ENCODE results near the gene PTPRD.

DNA sequence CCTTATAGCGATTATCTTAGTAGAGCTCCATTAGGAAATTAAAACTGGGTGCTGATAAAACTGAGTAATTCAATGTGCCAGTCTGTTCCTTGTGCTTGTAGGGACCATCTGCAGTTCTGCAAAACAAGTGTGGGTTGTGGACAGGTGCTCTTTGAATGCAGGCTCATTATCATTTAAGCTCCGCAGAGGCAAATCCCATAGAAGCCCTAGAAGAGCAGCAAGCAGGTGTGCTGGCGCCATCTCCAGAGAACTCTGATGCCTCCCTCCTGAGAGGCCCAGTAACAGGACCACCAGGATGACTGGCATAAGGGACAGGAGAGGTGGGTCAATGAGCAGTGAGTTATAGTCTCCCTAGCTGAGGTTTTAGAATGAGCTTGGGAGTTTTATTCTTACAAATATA is 1470.8 kb downstream of the PTPRD start:
- TF ChIP-seq, protein P1, sequence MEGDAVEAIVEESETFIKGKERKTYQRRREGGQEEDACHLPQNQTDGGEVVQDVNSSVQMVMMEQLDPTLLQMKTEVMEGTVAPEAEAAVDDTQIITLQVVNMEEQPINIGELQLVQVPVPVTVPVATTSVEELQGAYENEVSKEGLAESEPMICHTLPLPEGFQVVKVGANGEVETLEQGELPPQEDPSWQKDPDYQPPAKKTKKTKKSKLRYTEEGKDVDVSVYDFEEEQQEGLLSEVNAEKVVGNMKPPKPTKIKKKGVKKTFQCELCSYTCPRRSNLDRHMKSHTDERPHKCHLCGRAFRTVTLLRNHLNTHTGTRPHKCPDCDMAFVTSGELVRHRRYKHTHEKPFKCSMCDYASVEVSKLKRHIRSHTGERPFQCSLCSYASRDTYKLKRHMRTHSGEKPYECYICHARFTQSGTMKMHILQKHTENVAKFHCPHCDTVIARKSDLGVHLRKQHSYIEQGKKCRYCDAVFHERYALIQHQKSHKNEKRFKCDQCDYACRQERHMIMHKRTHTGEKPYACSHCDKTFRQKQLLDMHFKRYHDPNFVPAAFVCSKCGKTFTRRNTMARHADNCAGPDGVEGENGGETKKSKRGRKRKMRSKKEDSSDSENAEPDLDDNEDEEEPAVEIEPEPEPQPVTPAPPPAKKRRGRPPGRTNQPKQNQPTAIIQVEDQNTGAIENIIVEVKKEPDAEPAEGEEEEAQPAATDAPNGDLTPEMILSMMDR (IDR thresholded peaks at IDR 0.05), result no peak
- TF ChIP-seq, protein P2, sequence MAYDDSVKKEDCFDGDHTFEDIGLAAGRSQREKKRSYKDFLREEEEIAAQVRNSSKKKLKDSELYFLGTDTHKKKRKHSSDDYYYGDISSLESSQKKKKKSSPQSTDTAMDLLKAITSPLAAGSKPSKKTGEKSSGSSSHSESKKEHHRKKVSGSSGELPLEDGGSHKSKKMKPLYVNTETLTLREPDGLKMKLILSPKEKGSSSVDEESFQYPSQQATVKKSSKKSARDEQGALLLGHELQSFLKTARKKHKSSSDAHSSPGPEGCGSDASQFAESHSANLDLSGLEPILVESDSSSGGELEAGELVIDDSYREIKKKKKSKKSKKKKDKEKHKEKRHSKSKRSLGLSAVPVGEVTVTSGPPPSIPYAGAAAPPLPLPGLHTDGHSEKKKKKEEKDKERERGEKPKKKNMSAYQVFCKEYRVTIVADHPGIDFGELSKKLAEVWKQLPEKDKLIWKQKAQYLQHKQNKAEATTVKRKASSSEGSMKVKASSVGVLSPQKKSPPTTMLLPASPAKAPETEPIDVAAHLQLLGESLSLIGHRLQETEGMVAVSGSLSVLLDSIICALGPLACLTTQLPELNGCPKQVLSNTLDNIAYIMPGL (CRISPR knock-in tag; IDR thresholded peaks at IDR 0.05), result no peak
- TF ChIP-seq FOXP1 (CRISPR knock-in tag; IDR thresholded peaks at IDR 0.05; ENCODE audit: borderline replicate concordance) (no peak), KAT7 (CRISPR knock-in tag; IDR thresholded peaks at IDR 0.05; ENCODE audit: borderline replicate concordance) (no peak), TEAD4 (CRISPR knock-in tag; IDR thresholded peaks at IDR 0.05) (no peak), NR1H2 (CRISPR knock-in tag; IDR thresholded peaks at IDR 0.05) (no peak), CREB1 (CRISPR knock-in tag; IDR thresholded peaks at IDR 0.05) (no peak), ZNF121 (CRISPR knock-in tag; IDR thresholded peaks at IDR 0.05) (no peak), ZNF396 (CRISPR knock-in tag; IDR thresholded peaks at IDR 0.05; ENCODE audit: borderline replicate concordance) (no peak)
- TF ChIP-seq, protein P3, sequence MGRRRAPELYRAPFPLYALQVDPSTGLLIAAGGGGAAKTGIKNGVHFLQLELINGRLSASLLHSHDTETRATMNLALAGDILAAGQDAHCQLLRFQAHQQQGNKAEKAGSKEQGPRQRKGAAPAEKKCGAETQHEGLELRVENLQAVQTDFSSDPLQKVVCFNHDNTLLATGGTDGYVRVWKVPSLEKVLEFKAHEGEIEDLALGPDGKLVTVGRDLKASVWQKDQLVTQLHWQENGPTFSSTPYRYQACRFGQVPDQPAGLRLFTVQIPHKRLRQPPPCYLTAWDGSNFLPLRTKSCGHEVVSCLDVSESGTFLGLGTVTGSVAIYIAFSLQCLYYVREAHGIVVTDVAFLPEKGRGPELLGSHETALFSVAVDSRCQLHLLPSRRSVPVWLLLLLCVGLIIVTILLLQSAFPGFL (CRISPR knock-in tag; IDR thresholded peaks at IDR 0.05; ENCODE audit: borderline replicate concordance), result no peak
- TF ChIP-seq, protein P4, sequence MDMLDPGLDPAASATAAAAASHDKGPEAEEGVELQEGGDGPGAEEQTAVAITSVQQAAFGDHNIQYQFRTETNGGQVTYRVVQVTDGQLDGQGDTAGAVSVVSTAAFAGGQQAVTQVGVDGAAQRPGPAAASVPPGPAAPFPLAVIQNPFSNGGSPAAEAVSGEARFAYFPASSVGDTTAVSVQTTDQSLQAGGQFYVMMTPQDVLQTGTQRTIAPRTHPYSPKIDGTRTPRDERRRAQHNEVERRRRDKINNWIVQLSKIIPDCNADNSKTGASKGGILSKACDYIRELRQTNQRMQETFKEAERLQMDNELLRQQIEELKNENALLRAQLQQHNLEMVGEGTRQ (CRISPR knock-in tag; IDR thresholded peaks at IDR 0.05), result no peak
